Right lung (tissue), 10 donors: ENCODE data around the gene C5. TPM values are rescaled to one million over a fixed set of nuclear protein-coding genes. Genes with fewer than 3 reads are reported as not detected.
"Not testable (repeated sequence)": the region's sequence is repeated elsewhere in the genome, so short reads cannot be mapped to it uniquely, and the experiment has no call there.

ENCODE experiments used
- DNase-seq, 2 donors: peaks; one replicate each; pipeline ENCODE4 v3.0.0-alpha.2; 2013
- long read RNA-seq, 8 donors: transcript quantifications; one replicate each; lab custom pipeline, GENCODE V29; 2026
- polyA plus RNA-seq, 5 donors: library from polyadenylated mRNA; unstranded; fragments of 120-200 nt; gene quantifications; one replicate each; pipeline versions ENCODE4 v1.2.1 to v1.2.3, GENCODE V29; 2013; ENCODE audit warnings: inconsistent platforms in 1 of 5, low replicate concordance in 1 of 5; ENCODE audit not compliant: insufficient read length in 5 of 5, insufficient read depth in 1 of 5

C5 gene
- polyA plus RNA-seq, result 10 to 100 TPM; 54.6 to 96.0 (median 80.6) TPM
- long read RNA-seq, donor 1, full-length matches to known transcripts, result 2 of 118 reads
- long read RNA-seq, donor 1, partial matches to known transcripts, result 116 of 118 reads
- long read RNA-seq, donor 1, other reads (novel, unspliced or antisense), result 0 of 118 reads
- long read RNA-seq, donor 2, full-length matches to known transcripts, result 3 of 16 reads
- long read RNA-seq, donor 2, partial matches to known transcripts, result 13 of 16 reads
- long read RNA-seq, donor 2, other reads (novel, unspliced or antisense), result 0 of 16 reads
- long read RNA-seq, donor 3, partial matches to known transcripts, result 36 of 36 reads
- long read RNA-seq, donor 3, other reads (novel, unspliced or antisense), result 0 of 36 reads
- long read RNA-seq, donor 4, full-length matches to known transcripts, result 1 of 19 reads
- long read RNA-seq, donor 4, partial matches to known transcripts, result 18 of 19 reads
- long read RNA-seq, donor 4, other reads (novel, unspliced or antisense), result 0 of 19 reads
- long read RNA-seq, donor 5, full-length matches to known transcripts, result 2 of 153 reads
- long read RNA-seq, donor 5, partial matches to known transcripts, result 151 of 153 reads
- long read RNA-seq, donor 5, other reads (novel, unspliced or antisense), result 0 of 153 reads
- long read RNA-seq, donor 6, full-length matches to known transcripts, result 2 of 15 reads
- long read RNA-seq, donor 6, partial matches to known transcripts, result 13 of 15 reads
- long read RNA-seq, donor 6, other reads (novel, unspliced or antisense), result 0 of 15 reads
- long read RNA-seq, donor 7, partial matches to known transcripts, result 49 of 49 reads
- long read RNA-seq, donor 7, other reads (novel, unspliced or antisense), result 0 of 49 reads
- long read RNA-seq, donor 8, partial matches to known transcripts, result 19 of 19 reads
- long read RNA-seq, donor 8, other reads (novel, unspliced or antisense), result 0 of 19 reads

GRCh38 chr9:121050128-121050988 is at the start of gene C5:
TSS of gene C5 (minus strand) at chr9:121050275. CDS start at chr9:121050246, 29 bp downstream.
- DNase-seq, result no peak

GRCh38 chr9:121098567-121099198 is 48.6 kb upstream of the C5 start:
- no peak for DNase-seq

- no peak for DNase-seq
These were observed 45.0 kb upstream of the C5 start for GRCh38 chr9:121095057-121095456.

GRCh38 chr9:121090743-121091142 is 40.7 kb upstream of the C5 start:
- not testable (repeated sequence) for DNase-seq

- no peak for DNase-seq
These were observed 38.5 kb upstream of the C5 start for GRCh38 chr9:121088576-121088975.

GRCh38 chr9:121085661-121086060 is 35.6 kb upstream of the C5 start:
- DNase-seq, result no peak

GRCh38 chr9:121082075-121082474 is 32.0 kb upstream of the C5 start:
- DNase-seq, result no peak

- no peak for DNase-seq
These were observed 25.4 kb upstream of the C5 start for GRCh38 chr9:121075251-121076036.

- DNase-seq, result peak; percentile 92 to 93
These were observed 24.5 kb upstream of the C5 start, which contains the start of gene CNTRL for GRCh38 chr9:121074370-121075250. TSS of gene CNTRL (plus strand) at chr9:121074955. CDS start at chr9:121088327, 13,372 bp downstream.

GRCh38 chr9:121073038-121073437 is 23.0 kb upstream of the C5 start:
- DNase-seq, result peak; percentile 73 to 86

GRCh38 chr9:121071756-121072421 is 21.8 kb upstream of the C5 start:
- DNase-seq, result peak in 1 of 2 donors; percentile 29

GRCh38 chr9:121071370-121071755 is 21.3 kb upstream of the C5 start:
- DNase-seq, result no peak

GRCh38 chr9:121069396-121069795 is 19.3 kb upstream of the C5 start:
- no peak for DNase-seq

GRCh38 chr9:121067640-121068039 is 17.6 kb upstream of the C5 start:
- no peak for DNase-seq

- no peak for DNase-seq
These were observed 16.8 kb upstream of the C5 start for GRCh38 chr9:121066850-121067249.

- peak; percentile 34 to 53 for DNase-seq
These were observed 10.0 kb upstream of the C5 start for GRCh38 chr9:121059998-121060636.

GRCh38 chr9:121059513-121059912 is 9.4 kb upstream of the C5 start:
- DNase-seq, result no peak

- no peak for DNase-seq
These were observed 7.7 kb upstream of the C5 start for GRCh38 chr9:121057821-121058220.
